HL-60 (cell line): ENCODE data around the gene NRXN3.

Experiments
- CTCF ChIP-seq: IDR thresholded peaks from one replicate; pipeline ENCODE4 v1.5.1; 2011; ENCODE audit warnings: low read length, control low read depth, inconsistent platforms; ENCODE audit not compliant: insufficient read depth
- GABPA ChIP-seq: IDR thresholded peaks from 2 replicates; pipeline ENCODE4 v1.6.1; 2012; ENCODE audit warnings: low read depth
- POLR2AphosphoS5 ChIP-seq: IDR thresholded peaks from 2 replicates; pipeline ENCODE4 v1.6.1; 2012; ENCODE audit warnings: low read depth
- TF ChIP-seq, protein P1 (sequence below): IDR thresholded peaks from 2 replicates; pipeline ENCODE4 v1.6.1; 2012; ENCODE audit warnings: low read depth; ENCODE audit not compliant: insufficient replicate concordance

DNA sequence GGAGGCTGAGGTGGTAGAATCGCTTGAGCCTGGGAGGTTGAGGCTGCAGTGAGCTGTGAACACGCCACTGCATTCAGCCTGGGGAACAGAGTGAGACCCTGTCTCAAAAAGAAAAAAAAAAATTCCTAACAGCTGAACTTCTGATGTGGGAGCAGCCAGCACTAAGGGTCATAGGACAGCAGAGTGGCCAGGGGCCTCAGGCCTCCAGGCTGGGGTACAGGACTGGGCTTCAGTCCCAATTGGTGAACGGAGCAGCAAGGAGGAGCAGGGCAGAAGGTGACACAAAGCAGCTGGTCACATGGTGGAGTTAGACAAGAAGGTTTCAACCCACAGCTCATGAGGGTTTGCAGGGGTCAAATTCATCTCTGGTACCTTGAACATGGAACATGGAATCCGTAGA is 40.8 kb upstream of the NRXN3 start:
- no peak for TF ChIP-seq CTCF
- no peak for TF ChIP-seq POLR2AphosphoS5
- no peak for TF ChIP-seq GABPA
- TF ChIP-seq, protein P1, sequence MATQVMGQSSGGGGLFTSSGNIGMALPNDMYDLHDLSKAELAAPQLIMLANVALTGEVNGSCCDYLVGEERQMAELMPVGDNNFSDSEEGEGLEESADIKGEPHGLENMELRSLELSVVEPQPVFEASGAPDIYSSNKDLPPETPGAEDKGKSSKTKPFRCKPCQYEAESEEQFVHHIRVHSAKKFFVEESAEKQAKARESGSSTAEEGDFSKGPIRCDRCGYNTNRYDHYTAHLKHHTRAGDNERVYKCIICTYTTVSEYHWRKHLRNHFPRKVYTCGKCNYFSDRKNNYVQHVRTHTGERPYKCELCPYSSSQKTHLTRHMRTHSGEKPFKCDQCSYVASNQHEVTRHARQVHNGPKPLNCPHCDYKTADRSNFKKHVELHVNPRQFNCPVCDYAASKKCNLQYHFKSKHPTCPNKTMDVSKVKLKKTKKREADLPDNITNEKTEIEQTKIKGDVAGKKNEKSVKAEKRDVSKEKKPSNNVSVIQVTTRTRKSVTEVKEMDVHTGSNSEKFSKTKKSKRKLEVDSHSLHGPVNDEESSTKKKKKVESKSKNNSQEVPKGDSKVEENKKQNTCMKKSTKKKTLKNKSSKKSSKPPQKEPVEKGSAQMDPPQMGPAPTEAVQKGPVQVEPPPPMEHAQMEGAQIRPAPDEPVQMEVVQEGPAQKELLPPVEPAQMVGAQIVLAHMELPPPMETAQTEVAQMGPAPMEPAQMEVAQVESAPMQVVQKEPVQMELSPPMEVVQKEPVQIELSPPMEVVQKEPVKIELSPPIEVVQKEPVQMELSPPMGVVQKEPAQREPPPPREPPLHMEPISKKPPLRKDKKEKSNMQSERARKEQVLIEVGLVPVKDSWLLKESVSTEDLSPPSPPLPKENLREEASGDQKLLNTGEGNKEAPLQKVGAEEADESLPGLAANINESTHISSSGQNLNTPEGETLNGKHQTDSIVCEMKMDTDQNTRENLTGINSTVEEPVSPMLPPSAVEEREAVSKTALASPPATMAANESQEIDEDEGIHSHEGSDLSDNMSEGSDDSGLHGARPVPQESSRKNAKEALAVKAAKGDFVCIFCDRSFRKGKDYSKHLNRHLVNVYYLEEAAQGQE = no peak
